Urinary bladder (tissue), 4 donors: ENCODE measurements around the gene UTP4. TPM values are rescaled to one million over a fixed set of nuclear protein-coding genes. Genes with fewer than 3 reads are reported as not detected.
"Not testable (repeated sequence)": the region's sequence is repeated elsewhere in the genome, so short reads cannot be mapped to it uniquely, and the experiment has no call there.

Experiments used
- DNase-seq: peaks from one replicate; pipeline ENCODE4 v3.0.0-alpha.2; 2015; ENCODE audit errors: extremely low spot score
- H3K27ac ChIP-seq: one replicate; pipeline ENCODE4 v1.5.1; 2013; ENCODE audit warnings: low read depth, mild to moderate bottlenecking, moderate library complexity
- H3K36me3 ChIP-seq: one replicate; pipeline ENCODE4 v1.6.1; 2013; ENCODE audit warnings: mild to moderate bottlenecking, moderate library complexity; ENCODE audit not compliant: insufficient read depth
- H3K4me1 ChIP-seq: one replicate; pipeline ENCODE4 v1.6.1; 2013; ENCODE audit warnings: mild to moderate bottlenecking, moderate library complexity; ENCODE audit not compliant: insufficient read depth
- H3K4me3 ChIP-seq: one replicate; pipeline ENCODE4 v1.5.1; 2013; ENCODE audit warnings: low read depth, low read length
- WGBS: extraction: QIAGEN DNeasy Blood & Tissue Kit; methylation state at CpG from one replicate; pipeline ENCODE4 v1.1.7; 2013; 5-methylcytosine and 5-hydroxymethylcytosine counted together
- polyA plus RNA-seq: library from polyadenylated mRNA; stranded (reverse); fragments of 200-250 nt; gene quantifications from one replicate; pipeline ENCODE4 v1.2.3, GENCODE V29; 2013
- total RNA-seq: library from RNA; depleted of rRNA; stranded (reverse); fragments of >200 nt; gene quantifications from one replicate; pipeline ENCODE4 v1.2.3, GENCODE V29; 2014
- donor health status: healthy with polysubstance abuse.
- donor health status: healthy.

UTP4 gene
- total and polyA plus RNA-seq, 2 donors = 19.0 to 27.1 TPM

DNA sequence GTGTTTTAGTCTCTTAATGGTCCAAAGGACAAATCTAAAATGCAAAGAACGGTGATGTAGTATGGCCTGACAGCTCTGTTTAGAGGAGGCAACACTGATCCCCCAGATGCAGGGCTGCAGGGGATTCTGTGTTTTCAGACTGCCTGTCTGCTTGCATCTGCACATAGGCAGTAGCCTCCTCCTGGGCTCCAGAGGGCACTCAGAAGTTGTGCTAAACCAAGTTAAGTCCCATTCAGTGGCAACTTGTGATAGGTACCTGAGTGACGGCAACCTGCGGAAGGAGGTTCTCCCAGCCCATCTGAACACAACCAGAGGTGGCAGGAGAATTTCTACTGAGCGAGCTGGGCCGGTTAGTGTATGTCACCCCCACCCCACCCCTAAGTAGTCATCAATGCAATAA is 17.1 kb upstream of the UTP4 start:
- no peaks in the 10 kb centered on the region for H3K36me3 ChIP-seq
- no peak for DNase-seq
- H3K4me3 ChIP-seq = no peak overlapping the region
- no peak overlapping the region for H3K27ac ChIP-seq
- 95% methylated on average over 5 of the region's 5 CpGs for WGBS
- H3K4me1 ChIP-seq = no peaks in the 10 kb centered on the region

DNA sequence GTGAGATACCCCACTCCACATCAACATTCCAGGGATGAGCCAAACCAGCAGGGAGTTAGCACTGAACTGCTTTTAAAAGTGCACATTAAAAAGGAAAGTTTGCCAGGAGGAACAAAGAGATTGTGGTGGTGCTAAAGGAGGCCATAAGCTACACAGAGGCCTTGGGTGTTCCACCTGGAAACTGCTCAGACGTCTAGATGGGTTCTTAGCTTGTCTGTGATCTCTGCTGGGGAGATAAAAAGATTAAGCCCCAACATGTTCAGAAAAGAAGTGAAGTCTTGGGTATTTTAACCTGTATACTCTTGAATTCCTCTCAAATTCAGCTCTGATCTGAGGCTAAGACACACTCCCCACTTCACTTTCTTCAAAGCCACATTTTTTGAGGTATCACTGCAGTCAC is 16.6 kb upstream of the UTP4 start:
- 56% methylated on average over 1 of the region's 1 CpG for WGBS
- H3K36me3 ChIP-seq = no peaks in the 10 kb centered on the region
- H3K27ac ChIP-seq = no peak overlapping the region
- no peak for DNase-seq
- H3K4me1 ChIP-seq = no peaks in the 10 kb centered on the region
- no peak overlapping the region for H3K4me3 ChIP-seq

DNA sequence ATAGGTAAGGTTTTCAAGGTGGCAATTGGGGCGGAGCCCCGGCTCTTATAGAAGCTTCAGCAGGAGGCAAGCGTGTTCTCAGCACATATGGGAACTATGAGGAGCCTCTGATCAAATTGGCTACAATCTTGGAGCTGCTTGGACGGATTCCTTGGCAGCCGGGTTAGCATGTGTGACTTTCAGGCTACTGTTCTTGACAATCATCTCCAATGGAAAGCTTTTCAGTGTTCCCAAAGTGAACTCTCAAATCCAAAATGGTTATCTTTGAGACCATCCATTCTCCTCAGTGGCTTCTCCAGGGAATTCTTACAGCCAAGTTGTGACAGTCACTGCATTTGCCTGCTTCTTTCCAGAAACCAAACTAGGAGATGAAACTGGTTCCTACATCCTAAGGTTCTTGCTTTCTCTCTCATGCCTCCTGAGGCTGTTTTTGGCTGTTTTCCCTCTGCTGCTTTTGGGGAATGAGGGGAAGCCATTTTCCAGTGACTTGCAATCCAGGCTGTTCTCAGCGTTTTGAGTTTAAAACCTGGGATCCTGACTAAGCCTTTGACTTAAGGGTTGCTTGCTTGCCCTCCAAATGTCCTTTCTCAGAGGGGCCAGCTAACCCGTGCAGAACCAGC is 16.1 kb upstream of the UTP4 start:
- H3K36me3 ChIP-seq = peaks cover 2% of the 10 kb centered on the region
- WGBS = 83% methylated on average over 7 of the region's 7 CpGs
- no peak overlapping the region for H3K27ac ChIP-seq
- DNase-seq = no peak
- H3K4me3 ChIP-seq = no peak overlapping the region
- no peaks in the 10 kb centered on the region for H3K4me1 ChIP-seq

DNA sequence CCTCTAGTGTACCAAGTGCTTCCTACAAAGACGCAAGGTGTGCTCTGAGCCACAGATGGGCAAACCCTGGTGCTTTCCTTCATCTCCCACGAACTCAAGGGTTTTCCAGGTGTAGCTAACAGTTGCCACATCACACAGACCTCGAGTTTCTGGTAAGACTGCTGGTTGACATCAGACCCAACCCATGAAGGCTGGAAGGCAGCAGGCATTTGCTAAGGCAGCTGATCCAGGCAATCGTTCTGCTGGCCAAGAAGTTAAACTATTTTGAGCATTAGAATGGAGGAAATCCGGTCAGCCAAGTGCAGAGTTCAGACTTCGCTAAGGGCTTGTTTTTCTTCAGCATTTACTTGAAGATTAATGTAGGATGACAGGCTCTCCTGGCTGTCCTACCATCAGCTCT is 15.5 kb upstream of the UTP4 start:
- Histone ChIP-seq H3K36me3 (peaks cover 2% of the 10 kb centered on the region), H3K4me1 (no peaks in the 10 kb centered on the region), H3K27ac (no peak overlapping the region), H3K4me3 (no peak overlapping the region)
- WGBS = 74% methylated on average over 6 of the region's 6 CpGs
- DNase-seq = no peak

DNA sequence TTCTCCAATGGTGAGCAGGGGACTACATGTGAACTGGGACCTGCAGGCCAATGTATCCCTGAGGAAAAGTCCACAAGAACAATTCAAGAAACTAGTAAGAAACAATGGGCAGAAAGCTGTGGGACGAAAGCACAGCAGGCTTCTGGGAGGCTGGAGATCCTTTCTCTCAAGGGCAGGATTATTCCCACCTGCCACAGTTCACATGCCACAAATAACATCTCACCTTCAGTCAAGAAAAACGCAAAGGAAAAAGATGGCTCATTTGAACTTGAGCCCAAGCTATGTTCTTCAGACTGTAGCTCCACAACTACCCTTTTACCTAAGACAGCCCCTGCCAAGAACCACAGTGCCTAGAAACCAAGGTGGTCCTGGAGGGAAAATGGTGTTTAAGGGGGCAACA is 14.0 kb upstream of the UTP4 start:
- 96% methylated on average over 2 of the region's 2 CpGs for WGBS
- H3K36me3 ChIP-seq = peaks cover 2% of the 10 kb centered on the region
- DNase-seq = no peak
- H3K27ac ChIP-seq = no peak overlapping the region
- H3K4me1 ChIP-seq = no peaks in the 10 kb centered on the region
- no peak overlapping the region for H3K4me3 ChIP-seq

DNA sequence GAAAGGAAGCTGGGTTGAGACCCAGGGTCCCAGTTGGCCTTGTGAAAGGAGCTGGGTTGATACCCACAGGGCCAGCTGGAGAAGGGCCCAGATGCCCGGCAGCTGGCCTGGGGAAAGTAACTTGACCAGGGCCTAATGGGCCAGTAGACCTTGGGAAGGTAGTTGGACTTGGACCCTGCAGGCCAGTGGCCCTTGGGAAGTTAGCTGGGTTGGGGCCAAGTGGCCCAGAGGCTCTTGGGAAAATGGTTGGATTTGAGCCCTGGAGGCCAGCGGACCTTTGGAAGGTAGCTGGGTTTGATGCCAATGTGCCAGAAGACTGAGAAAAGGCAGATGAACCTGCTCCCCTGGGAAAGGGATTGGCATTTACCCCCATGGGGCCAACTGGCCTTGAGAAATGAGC is 13.5 kb upstream of the UTP4 start:
- Histone ChIP-seq H3K36me3 (peaks cover 2% of the 10 kb centered on the region), H3K4me1 (no peaks in the 10 kb centered on the region), H3K27ac (no peak overlapping the region), H3K4me3 (no peak overlapping the region)
- 94% methylated on average over 2 of the region's 2 CpGs for WGBS
- no peak for DNase-seq

DNA sequence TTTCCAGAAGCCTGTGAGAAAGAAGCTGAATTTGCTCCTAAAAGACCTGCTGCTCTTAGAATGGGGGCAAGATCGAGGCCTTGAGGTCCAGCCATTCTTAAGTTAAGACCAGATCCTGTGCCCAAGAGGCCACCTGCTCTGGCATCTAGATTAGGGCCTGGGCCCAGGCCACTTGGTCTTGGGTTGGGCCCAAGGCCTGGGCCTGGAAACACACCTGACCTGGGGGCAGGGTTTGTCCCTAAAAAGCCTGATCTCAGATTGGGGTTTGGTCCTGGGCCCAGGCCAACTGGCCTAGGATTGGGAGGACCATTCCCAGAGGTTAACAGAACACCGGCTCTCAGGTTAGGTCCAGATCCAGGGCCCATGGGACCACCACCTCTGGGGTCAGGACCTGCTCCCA is 12.9 kb upstream of the UTP4 start:
- H3K36me3 ChIP-seq = peaks cover 2% of the 10 kb centered on the region
- H3K4me1 ChIP-seq = no peaks in the 10 kb centered on the region
- DNase-seq = no peak
- WGBS = 99% methylated on average over 2 of the region's 2 CpGs
- no peak overlapping the region for H3K27ac ChIP-seq
- no peak overlapping the region for H3K4me3 ChIP-seq

DNA sequence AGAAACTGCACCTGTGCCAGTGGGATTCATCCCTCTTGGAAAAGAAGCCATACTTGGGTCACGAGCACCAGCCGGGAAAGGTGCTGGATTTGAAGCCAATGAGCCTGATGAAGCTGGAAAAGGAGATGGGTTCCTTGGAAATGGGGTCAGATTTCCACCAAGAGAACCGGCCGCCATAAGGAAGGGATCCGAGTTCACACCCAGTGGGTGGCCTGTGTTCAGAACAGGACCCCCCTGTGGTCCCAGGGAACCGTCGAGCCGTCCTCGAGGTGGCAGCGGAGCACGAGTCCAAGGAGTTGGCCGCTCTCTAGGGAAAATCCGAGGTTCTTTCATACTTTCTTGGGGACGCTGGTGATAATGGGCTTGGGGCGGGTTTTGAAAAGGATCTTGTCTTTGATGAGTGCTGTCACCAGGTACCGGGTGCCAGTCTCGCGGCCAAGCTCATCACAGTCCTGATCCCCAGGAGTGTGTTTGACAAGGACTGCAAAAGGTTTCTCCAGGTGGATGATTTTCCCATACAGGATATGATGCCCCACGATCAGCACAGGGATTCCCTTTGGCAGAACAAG is 12.3 kb upstream of the UTP4 start:
- DNase-seq = no peak
- H3K36me3 ChIP-seq = peaks cover 2% of the 10 kb centered on the region
- WGBS = 96% methylated on average over 19 of the region's 19 CpGs
- no peaks in the 10 kb centered on the region for H3K4me1 ChIP-seq
- no peak overlapping the region for H3K27ac ChIP-seq
- no peak overlapping the region for H3K4me3 ChIP-seq

DNA sequence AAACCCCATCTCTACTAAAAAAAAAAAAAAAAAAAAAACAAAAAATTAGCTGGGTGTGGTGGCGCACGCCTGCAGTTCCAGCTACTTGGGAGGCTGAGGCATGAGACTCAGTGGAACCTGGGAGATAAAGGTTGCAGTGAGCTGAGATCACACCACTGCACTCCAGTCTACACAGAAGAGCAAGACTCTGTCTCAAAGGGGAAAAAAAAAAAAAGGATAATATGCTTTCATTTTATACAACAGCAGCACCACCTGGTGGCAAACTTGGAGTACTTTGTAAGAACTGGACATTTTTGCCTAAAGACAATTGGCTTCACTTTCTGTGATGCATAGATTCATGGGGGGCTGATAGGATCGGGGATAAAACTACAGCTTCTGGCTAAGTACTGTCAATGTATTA is 8.5 kb upstream of the UTP4 start:
- H3K4me1 ChIP-seq = no peaks in the 10 kb centered on the region
- peaks cover 2% of the 10 kb centered on the region for H3K36me3 ChIP-seq
- WGBS = 84% methylated on average over 3 of the region's 3 CpGs
- peak; percentile 29 for DNase-seq
- H3K4me3 ChIP-seq = no peak overlapping the region
- no peak overlapping the region for H3K27ac ChIP-seq

DNA sequence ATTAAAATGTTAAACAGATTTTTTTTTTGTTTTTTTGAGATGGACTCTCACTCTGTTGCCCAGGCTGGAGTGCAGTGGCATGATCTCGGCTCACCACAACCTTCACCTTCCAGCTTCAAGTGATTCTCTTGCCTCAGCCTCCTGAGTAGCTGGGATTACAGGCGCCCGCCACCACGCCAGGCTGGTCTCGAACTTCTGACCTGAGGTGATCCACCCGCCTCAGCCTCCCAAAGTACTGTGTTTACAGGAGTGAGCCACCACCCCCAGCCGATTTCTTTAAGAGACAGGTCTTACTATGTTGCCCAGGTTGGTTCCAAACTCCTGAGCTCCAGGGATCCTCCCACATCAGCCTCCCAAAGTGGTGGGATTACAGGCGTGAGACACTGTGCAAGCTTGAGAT is 8.0 kb upstream of the UTP4 start:
- H3K4me1 ChIP-seq, H3K36me3 ChIP-seq, H3K4me3 ChIP-seq, H3K27ac ChIP-seq, DNase-seq: not testable (repeated sequence)
- WGBS = 90% methylated on average over 8 of the region's 8 CpGs

DNA sequence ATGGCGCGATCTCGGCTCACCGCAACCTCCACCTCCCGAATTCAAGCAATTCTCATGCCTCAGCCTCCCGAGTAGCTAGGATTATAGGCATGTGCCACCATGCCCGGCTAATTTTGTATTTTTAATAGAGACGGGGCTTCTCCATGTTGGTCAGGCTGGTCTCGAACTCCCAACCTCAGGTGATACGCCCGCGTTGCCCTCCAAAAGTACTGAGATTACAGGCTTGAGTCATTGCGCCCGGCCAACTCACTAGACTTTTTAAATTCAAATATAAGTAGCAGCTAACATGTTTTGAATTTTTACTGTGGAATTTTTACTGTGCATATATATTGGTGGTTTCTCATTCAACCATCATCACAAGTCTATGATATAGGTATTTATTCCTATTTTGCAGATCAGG is 7.5 kb upstream of the UTP4 start:
- H3K4me3 ChIP-seq, H3K36me3 ChIP-seq, H3K27ac ChIP-seq, H3K4me1 ChIP-seq, DNase-seq: not testable (repeated sequence)
- WGBS = 96% methylated on average over 14 of the region's 14 CpGs

DNA sequence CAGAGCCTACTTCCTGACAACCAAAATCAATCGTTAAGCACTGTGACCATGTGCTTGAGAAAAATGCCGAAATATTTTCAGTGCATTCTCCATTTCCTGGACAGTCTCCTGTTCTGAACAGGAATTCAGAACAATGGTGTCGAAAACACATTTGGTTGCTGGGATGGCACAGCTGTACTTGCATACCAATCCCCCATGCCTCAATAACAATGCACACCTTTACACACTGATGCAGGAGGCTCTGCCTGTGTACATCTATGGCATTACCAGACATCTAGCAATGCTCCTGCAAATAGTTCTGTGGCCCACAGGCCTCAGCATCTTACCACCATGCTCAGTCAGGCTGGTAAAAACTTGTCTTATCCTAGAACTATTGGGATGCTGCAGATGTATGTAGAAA is 6.2 kb upstream of the UTP4 start:
- H3K36me3 ChIP-seq = no peaks in the 10 kb centered on the region
- no peak overlapping the region for H3K27ac ChIP-seq
- H3K4me3 ChIP-seq = no peak overlapping the region
- WGBS = 86% methylated on average over 3 of the region's 3 CpGs
- DNase-seq = no peak
- no peaks in the 10 kb centered on the region for H3K4me1 ChIP-seq

DNA sequence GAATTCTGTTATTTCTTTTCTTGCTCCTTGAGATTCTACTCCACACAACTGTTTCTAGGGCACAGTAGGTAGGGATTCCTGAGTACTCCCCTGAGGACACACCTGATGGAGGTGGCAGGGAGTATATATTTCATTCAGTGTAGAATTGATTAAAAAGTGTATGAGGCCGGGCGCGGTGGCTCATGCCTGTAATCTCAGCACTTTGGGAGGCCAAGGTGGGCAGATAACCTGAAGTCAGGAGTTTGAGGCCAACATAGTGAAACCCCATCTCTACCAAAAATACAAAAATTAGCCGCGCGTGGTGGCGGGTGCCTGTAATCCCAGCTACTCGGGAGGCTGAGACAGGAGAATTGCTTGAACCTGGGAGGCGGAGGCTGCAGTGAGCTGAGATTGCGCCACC is 5.6 kb upstream of the UTP4 start:
- H3K4me1 ChIP-seq, H3K36me3 ChIP-seq, H3K4me3 ChIP-seq, H3K27ac ChIP-seq, DNase-seq: not testable (repeated sequence)
- 98% methylated on average over 10 of the region's 10 CpGs for WGBS

DNA sequence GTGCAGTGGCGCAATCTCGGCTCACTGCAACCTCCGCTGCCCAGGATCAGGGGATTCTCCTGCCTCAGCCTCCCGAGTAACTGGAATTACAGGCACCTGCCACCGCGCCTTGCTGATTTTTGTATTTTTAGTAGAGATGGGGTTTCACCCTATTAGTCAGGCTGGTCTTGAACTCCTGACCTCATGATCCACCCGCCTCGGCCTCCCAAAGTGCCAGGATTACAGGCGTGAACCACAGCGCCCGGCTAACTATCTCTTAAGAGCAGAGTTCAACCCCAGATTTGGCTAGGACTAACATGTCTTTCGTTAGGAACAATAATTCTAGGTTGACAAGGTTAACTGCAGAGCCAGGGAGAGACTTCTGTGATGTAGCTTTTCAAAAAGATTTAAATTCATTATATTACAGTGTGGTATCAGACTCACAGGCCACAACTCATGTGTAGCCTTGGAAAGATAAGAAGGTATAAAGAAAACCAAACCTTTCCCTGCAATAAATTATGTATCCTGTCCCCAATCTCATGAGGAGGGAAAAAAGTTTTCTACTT is 4.4 kb upstream of the UTP4 start:
- H3K27ac ChIP-seq = no peak overlapping the region
- H3K4me3 ChIP-seq = no peak overlapping the region
- H3K36me3 ChIP-seq = no peaks in the 10 kb centered on the region
- no peaks in the 10 kb centered on the region for H3K4me1 ChIP-seq
- WGBS = 83% methylated on average over 12 of the region's 12 CpGs
- DNase-seq = no peak
